B cell (primary cell): Measurements from ENCODE around the gene TK2. TPM values are rescaled to one million over a fixed set of nuclear protein-coding genes. Genes with fewer than 3 reads are reported as not detected.

ENCODE experiments used
- ATAC-seq: fragments of 200-7000 bp; cut with Tn5 transposase; one replicate; pipeline ENCODE4 v1.10.0; 2021; ENCODE audit warnings: low read depth, mild to moderate bottlenecking, moderate number of reproducible peaks, moderate library complexity
- CTCF ChIA-PET: fragments of 350-600 bp; sonication (Branson Sonifier 250); formaldehyde crosslinking; loops from one replicate; lab custom pipeline; 2021; ENCODE audit warnings: antibody characterized with exemption, inconsistent platforms; lab: Charles Lee
- POLR2A ChIA-PET: fragments of 350-600 bp; sonication (Branson Sonifier 250); formaldehyde crosslinking; loops from one replicate; lab custom pipeline; 2021; ENCODE audit warnings: antibody characterized with exemption; lab: Charles Lee
- DNase-seq: peaks from one replicate; pipeline ENCODE4 v3.0.0; 2013
- H2AFZ ChIP-seq: 2 replicates; pipeline ENCODE4 v1.6.1; 2012; ENCODE audit warnings: mild to moderate bottlenecking, low read depth, low read length; ENCODE audit not compliant: insufficient read depth, poor library complexity, severe bottlenecking
- H3K27ac ChIP-seq, 2 donors: 1 replicate in 1 of 2; 2 replicates in 1 of 2; pipeline ENCODE4 v1.5.1; 2012 to 2013; ENCODE audit warnings: low read length in 2 of 2, mild to moderate bottlenecking in 2 of 2, moderate library complexity in 1 of 2
- H3K27me3 ChIP-seq, 4 experiments: fragments of 200-600 bp in 1 of 4; sonication (generic) in 1 of 4; replicated peaks in 1 of 4; 1 replicate in 2 of 4; 2 replicates in 2 of 4; pipeline versions ENCODE4 v1.6.1 to v1.7.0; 2013 to 2016; ENCODE audit warnings: low read length in 3 of 4, mild to moderate bottlenecking in 2 of 4, mixed read lengths in 1 of 4, moderate library complexity in 1 of 4; ENCODE audit not compliant: insufficient read depth in 4 of 4, control insufficient read depth in 3 of 4; ENCODE audit errors: control extremely low read depth in 1 of 4
- H3K36me3 ChIP-seq, 2 experiments: replicated peaks in 1 of 2; 1 replicate in 1 of 2; 2 replicates in 1 of 2; pipeline versions ENCODE4 v1.6.1 to v1.7.1; 2013; ENCODE audit warnings: low read length in 1 of 2; ENCODE audit not compliant: insufficient read depth in 2 of 2, control insufficient read depth in 1 of 2; ENCODE audit errors: control extremely low read depth in 1 of 2, extremely low read depth in 1 of 2
- H3K4me1 ChIP-seq, 2 donors: fragments of 200-600 bp in 1 of 2; sonication (generic) in 1 of 2; 1 replicate in 1 of 2; 2 replicates in 1 of 2; pipeline versions ENCODE4 v1.5.1 to v1.6.1; 2013 to 2017; ENCODE audit warnings: low read length in 2 of 2; ENCODE audit not compliant: control insufficient read depth in 2 of 2, insufficient read depth in 2 of 2
- H3K4me2 ChIP-seq: replicated peaks from 2 replicates; pipeline ENCODE3; 2012; ENCODE audit warnings: mild to moderate bottlenecking, low read depth, low read length; ENCODE audit not compliant: poor library complexity, severe bottlenecking
- H3K4me3 ChIP-seq, 5 experiments: fragments of 200-600 bp in 1 of 5; sonication (generic) in 1 of 5; 1 replicate in 3 of 5; 2 replicates in 2 of 5; pipeline versions ENCODE4 v1.5.1 to v1.7.0; 2011 to 2016; ENCODE audit warnings: low read length in 4 of 5, mild to moderate bottlenecking in 4 of 5, low read depth in 2 of 5, control low read depth in 1 of 5, moderate library complexity in 1 of 5; ENCODE audit not compliant: insufficient read depth in 1 of 5; ENCODE audit errors: control extremely low read depth in 1 of 5, extremely low read depth in 1 of 5
- H3K79me2 ChIP-seq: fragments of 200-600 bp; sonication (generic); one replicate; pipeline ENCODE4 v1.6.0; 2016; ENCODE audit warnings: low read length; ENCODE audit not compliant: control insufficient read depth, insufficient read depth
- H3K9ac ChIP-seq: fragments of 200-600 bp; sonication (generic); 2 replicates; pipeline ENCODE4 v1.6.1; 2017; ENCODE audit warnings: mild to moderate bottlenecking, low read length, moderate library complexity
- H3K9me3 ChIP-seq, 3 donors: one replicate each; pipeline versions ENCODE4 v1.6.1 to v1.7.1; 2013; ENCODE audit warnings: low read length in 2 of 3; ENCODE audit not compliant: control insufficient read depth in 2 of 3, insufficient read depth in 1 of 3; ENCODE audit errors: control extremely low read depth in 1 of 3
- H4K20me1 ChIP-seq: 2 replicates; pipeline ENCODE4 v1.6.0; 2012; ENCODE audit warnings: mild to moderate bottlenecking, low read length; ENCODE audit not compliant: insufficient read depth, control insufficient read depth, poor library complexity, severe bottlenecking
- H3K27ac Mint-ChIP-seq: one replicate; pipeline ENCODE4 v1.8.0; 2021; ENCODE audit warnings: mixed read lengths
- H3K27me3 Mint-ChIP-seq: one replicate; pipeline ENCODE4 v1.8.0; 2021; ENCODE audit warnings: mixed read lengths
- H3K4me1 Mint-ChIP-seq: one replicate; pipeline ENCODE4 v1.8.0; 2021; ENCODE audit warnings: mixed read lengths
- H3K4me3 Mint-ChIP-seq: one replicate; pipeline ENCODE4 v1.8.0; 2021; ENCODE audit warnings: mixed read lengths
- H3K9me3 Mint-ChIP-seq: one replicate; pipeline ENCODE4 v1.8.0; 2022; ENCODE audit warnings: mixed read lengths; ENCODE audit not compliant: insufficient read depth
- EZH2 ChIP-seq: IDR thresholded peaks from 2 replicates; pipeline ENCODE4 v1.6.1; 2012; ENCODE audit warnings: borderline replicate concordance, low read depth, mild to moderate bottlenecking, moderate library complexity, low read length; ENCODE audit not compliant: insufficient read depth, poor library complexity, severe bottlenecking
- WGBS: methylation state at CpG from one replicate; pipeline ENCODE4 v1.1.5; 2013; ENCODE audit warnings: missing lambda C conversion rate; ENCODE audit not compliant: insufficient coverage; 5-methylcytosine and 5-hydroxymethylcytosine counted together
- intact Hi-C: fragments of 100-400 bp; cut with micrococcal nuclease; formaldehyde crosslinking; loops from one replicate; pipeline ENCODE4 v1.10.0; 2022
- polyA minus RNA-seq: library from RNA; depleted of rRNA, polyadenylated mRNA; stranded (reverse); fragments of >200 nt; gene quantifications from 2 replicates; pipeline ENCODE4 v1.2.3, GENCODE V29; 2012
- polyA plus RNA-seq: library from polyadenylated mRNA; depleted of rRNA; stranded (reverse); fragments of >200 nt; gene quantifications from 2 replicates; pipeline ENCODE4 v1.2.3, GENCODE V29; 2012
- total RNA-seq, 2 donors: library from RNA; stranded (reverse); fragments of 120-200 nt in 1 of 2; gene quantifications; 1 replicate in 1 of 2; 2 replicates in 1 of 2; pipeline versions ENCODE4 v1.2.3 to v1.2.4, GENCODE V29; 2013 to 2022
- TF ChIP-seq, protein P1 (sequence below): fragments of 200-600 bp; IDR thresholded peaks from one replicate; pipeline ENCODE4 v1.8.0; 2022; ENCODE audit warnings: antibody characterized with exemption, mild to moderate bottlenecking

The TK2 gene
- total RNA-seq (9.7 and 10.3 TPM in 2 replicates), polyA plus RNA-seq (2.9 and 4.9 TPM in 2 replicates), polyA minus RNA-seq (2.6 and 3.3 TPM in 2 replicates)
- total RNA-seq (2013) = 4.9 TPM

DNA sequence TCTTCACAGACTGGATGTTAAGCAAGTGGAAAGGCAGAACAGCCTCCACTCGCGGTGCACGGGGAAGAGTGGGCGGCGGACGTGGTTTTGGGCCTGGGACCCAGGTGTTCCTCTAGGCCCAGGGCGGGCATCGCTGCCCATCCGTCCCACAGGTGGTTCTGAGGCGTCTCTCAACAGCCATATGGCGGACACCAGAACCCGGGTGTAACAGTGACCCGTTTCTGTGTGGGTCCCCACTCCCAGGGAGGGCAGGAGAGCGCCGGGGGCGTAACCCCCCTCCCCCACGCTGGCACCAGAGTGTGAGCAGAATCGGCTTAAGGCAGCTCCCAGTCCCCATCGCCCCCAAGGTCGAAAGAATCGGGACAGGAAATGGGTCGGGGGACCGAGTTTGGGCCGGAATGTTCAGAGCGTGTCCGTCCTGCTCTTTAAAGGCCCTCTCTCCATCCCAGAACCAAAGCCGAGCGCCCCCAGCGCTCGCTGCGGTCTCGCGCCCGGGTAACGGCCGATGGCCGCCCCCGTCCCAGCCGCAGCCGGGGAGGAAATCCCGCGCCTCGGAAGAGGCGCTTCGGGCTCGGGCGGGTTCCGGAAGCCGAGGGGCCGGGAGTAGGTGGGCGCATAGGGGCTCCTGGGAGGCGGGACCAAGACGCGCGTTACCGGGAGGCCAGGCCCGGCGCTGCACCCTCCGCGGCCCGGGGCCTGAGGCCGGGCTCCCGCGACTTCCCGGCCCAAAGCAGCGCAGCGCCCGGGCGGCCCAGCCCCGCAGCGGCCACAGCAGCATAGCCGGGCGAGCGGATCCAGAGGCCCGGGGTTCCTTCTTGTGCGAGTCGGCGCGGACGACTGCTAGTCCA is at the start of gene TK2:
Gene TK2, minus strand, starts transcription at position 839 of the 848 bp plus-strand sequence. Its CDS starts 61 bp downstream, at position 778.
- POLR2A ChIA-PET = interaction anchor here (0.7 to 3.1 kb wide), 3 partner anchors 10 to 32 kb away, joined by 3 to 21 read pairs (median 6); no protein-coding TSS in a partner anchor
- Mint-ChIP-seq H3K4me1 (peaks cover 81% of the 10 kb centered on the region), H3K27ac (peak within 1 kb of the TSS; percentile 90), H3K4me3 (peak within 1 kb of the TSS; percentile 87), H3K9me3 (no peaks in the 10 kb centered on the region), H3K27me3 (no peaks in the 10 kb centered on the region)
- peaks cover 74 to 86% of the 10 kb centered on the region in 2 donors for H3K4me1 ChIP-seq
- peak; percentile 29 for ATAC-seq
- peak within 1 kb of the TSS; percentile 73 for H3K9ac ChIP-seq
- peak within 1 kb of the TSS; percentile 73 to 85 for H3K27ac ChIP-seq
- CTCF ChIA-PET = interaction anchor here (0.9 to 6.6 kb wide), 6 partner anchors 13 to 144 kb away, joined by 3 to 46 read pairs (median 7); no protein-coding TSS in a partner anchor
- H3K27me3 ChIP-seq = no peaks in the 10 kb centered on the region
- intact Hi-C loops = loop anchor here (1.0 to 2.0 kb wide), 2 partner anchors 10 to 55 kb away; partner anchors contain the start of gene CMTM3
- peaks cover 6% of the 10 kb centered on the region for H4K20me1 ChIP-seq
- H2AFZ ChIP-seq = peak within 1 kb of the TSS; percentile 88
- peak within 1 kb of the TSS; percentile 32 to 72 (median 62) for H3K4me3 ChIP-seq
- DNase-seq = peak; percentile 76
- no peak for TF ChIP-seq EZH2
- TF ChIP-seq, protein P1, sequence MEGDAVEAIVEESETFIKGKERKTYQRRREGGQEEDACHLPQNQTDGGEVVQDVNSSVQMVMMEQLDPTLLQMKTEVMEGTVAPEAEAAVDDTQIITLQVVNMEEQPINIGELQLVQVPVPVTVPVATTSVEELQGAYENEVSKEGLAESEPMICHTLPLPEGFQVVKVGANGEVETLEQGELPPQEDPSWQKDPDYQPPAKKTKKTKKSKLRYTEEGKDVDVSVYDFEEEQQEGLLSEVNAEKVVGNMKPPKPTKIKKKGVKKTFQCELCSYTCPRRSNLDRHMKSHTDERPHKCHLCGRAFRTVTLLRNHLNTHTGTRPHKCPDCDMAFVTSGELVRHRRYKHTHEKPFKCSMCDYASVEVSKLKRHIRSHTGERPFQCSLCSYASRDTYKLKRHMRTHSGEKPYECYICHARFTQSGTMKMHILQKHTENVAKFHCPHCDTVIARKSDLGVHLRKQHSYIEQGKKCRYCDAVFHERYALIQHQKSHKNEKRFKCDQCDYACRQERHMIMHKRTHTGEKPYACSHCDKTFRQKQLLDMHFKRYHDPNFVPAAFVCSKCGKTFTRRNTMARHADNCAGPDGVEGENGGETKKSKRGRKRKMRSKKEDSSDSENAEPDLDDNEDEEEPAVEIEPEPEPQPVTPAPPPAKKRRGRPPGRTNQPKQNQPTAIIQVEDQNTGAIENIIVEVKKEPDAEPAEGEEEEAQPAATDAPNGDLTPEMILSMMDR = no peak
- H3K79me2 ChIP-seq = peaks cover 28% of the 10 kb centered on the region
- H3K4me2 ChIP-seq = peak within 1 kb of the TSS; percentile 89
- no peaks in the 10 kb centered on the region for H3K36me3 ChIP-seq
- under 1% methylated on average over 79 of the region's 80 CpGs for WGBS
- H3K9me3 ChIP-seq = no peaks in the 10 kb centered on the region
